ENCODE results near the gene LHPP. TPM values are rescaled to one million over a fixed set of nuclear protein-coding genes. Genes with fewer than 3 reads are reported as not detected.

LHPP gene
- total and polyA plus RNA-seq, 10 of the 15 experiments (the other 5 are each of a cell fraction or from before 2014, with no cell fraction given) = 0.79 to 9.8 (median 6.7) TPM

DNA sequence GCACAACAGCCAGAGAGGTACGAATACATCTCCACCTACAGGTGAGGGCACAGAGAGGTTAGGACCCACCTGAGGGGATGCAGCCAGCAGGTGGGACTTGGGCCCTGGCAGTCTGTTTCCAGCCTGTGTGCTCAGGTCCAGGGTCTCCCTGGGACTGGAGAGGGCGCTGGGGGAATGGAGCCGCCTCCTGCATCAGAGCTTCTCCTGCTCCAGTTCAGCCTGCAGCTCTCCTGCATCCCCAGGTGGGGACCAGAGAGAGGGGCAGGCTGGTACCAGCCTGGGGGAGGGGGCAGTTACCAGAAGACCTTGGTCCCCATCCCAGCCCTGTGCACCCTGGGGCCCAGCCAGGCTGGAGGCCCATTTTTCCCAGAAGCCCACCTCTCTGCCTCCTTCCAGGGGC lies 80.7 kb downstream of the LHPP start:
- WGBS (ENCODE audit: insufficient coverage, insufficient replicate concordance, low lambda C conversion rate, missing lambda C conversion rate) = 64% methylated on average over 3 of the region's 3 CpGs
- SMC1A ChIA-PET (ENCODE audit: uncharacterized antibody, unreplicated experiment) = interaction anchor here (0.7 to 8.8 kb wide), 2 partner anchors 199 to 203 kb away, joined by 3 to 67 read pairs; no protein-coding TSS in a partner anchor
- H2AFZ ChIP-seq (ENCODE audit: control insufficient read depth, low read depth, low read length) = no peak overlapping the region
- TF ChIP-seq JUNB (IDR thresholded peaks at IDR 0.05) (no peak), POU2F2 (IDR thresholded peaks at IDR 0.05; ENCODE audit: borderline replicate concordance, low read depth, low read length) (no peak), MYC (IDR thresholded peaks at IDR 0.05; ENCODE audit: insufficient read depth, insufficient read length, insufficient replicate concordance, low read length, severe bottlenecking) (no peak), ZNF274 (IDR thresholded peaks at IDR 0.05; ENCODE audit: insufficient read depth, insufficient read length) (no peak), MTA2 (IDR thresholded peaks at IDR 0.05; ENCODE audit: low read depth) (no peak), LARP7 (IDR thresholded peaks at IDR 0.05) (no peak), TCF12 (IDR thresholded peaks at IDR 0.05; ENCODE audit: low read depth, low read length) (no peak), BCL11A (IDR thresholded peaks at IDR 0.05; ENCODE audit: low read depth, low read length) (no peak), GABPA (IDR thresholded peaks at IDR 0.05; ENCODE audit: low read depth) (no peak), NR2C1 (IDR thresholded peaks at IDR 0.05) (no peak), CHD1 (IDR thresholded peaks at IDR 0.05; ENCODE audit: low read depth, low read length) (no peak), ZNF217 (IDR thresholded peaks at IDR 0.05) (no peak), CEBPB (IDR thresholded peaks at IDR 0.05; ENCODE audit: borderline replicate concordance in 1 of 2, low read depth in 2 of 2, low read length in 2 of 2) (no peak), ZBED1 (IDR thresholded peaks at IDR 0.05; ENCODE audit: borderline replicate concordance) (no peak)
- TF ChIP-seq, protein P1, sequence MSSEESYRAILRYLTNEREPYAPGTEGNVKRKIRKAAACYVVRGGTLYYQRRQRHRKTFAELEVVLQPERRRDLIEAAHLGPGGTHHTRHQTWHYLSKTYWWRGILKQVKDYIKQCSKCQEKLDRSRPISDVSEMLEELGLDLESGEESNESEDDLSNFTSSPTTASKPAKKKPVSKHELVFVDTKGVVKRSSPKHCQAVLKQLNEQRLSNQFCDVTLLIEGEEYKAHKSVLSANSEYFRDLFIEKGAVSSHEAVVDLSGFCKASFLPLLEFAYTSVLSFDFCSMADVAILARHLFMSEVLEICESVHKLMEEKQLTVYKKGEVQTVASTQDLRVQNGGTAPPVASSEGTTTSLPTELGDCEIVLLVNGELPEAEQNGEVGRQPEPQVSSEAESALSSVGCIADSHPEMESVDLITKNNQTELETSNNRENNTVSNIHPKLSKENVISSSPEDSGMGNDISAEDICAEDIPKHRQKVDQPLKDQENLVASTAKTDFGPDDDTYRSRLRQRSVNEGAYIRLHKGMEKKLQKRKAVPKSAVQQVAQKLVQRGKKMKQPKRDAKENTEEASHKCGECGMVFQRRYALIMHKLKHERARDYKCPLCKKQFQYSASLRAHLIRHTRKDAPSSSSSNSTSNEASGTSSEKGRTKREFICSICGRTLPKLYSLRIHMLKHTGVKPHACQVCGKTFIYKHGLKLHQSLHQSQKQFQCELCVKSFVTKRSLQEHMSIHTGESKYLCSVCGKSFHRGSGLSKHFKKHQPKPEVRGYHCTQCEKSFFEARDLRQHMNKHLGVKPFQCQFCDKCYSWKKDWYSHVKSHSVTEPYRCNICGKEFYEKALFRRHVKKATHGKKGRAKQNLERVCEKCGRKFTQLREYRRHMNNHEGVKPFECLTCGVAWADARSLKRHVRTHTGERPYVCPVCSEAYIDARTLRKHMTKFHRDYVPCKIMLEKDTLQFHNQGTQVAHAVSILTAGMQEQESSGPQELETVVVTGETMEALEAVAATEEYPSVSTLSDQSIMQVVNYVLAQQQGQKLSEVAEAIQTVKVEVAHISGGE (CRISPR knock-in tag; IDR thresholded peaks at IDR 0.05) = no peak
- TF ChIP-seq, protein P2, sequence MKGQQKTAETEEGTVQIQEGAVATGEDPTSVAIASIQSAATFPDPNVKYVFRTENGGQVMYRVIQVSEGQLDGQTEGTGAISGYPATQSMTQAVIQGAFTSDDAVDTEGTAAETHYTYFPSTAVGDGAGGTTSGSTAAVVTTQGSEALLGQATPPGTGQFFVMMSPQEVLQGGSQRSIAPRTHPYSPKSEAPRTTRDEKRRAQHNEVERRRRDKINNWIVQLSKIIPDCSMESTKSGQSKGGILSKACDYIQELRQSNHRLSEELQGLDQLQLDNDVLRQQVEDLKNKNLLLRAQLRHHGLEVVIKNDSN (IDR thresholded peaks at IDR 0.05; ENCODE audit: borderline replicate concordance, extremely low read length, insufficient read depth, low read depth, low read length) = no peak
- TF ChIP-seq, protein P3, sequence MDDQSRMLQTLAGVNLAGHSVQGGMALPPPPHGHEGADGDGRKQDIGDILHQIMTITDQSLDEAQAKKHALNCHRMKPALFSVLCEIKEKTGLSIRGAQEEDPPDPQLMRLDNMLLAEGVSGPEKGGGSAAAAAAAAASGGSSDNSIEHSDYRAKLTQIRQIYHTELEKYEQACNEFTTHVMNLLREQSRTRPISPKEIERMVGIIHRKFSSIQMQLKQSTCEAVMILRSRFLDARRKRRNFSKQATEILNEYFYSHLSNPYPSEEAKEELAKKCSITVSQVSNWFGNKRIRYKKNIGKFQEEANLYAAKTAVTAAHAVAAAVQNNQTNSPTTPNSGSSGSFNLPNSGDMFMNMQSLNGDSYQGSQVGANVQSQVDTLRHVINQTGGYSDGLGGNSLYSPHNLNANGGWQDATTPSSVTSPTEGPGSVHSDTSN (IDR thresholded peaks at IDR 0.05; ENCODE audit: insufficient replicate concordance, low read depth, low read length) = no peak
- in situ Hi-C loops (cut with MboI) = no loop called here
- FAIRE-seq (no peak), DNase-seq (ENCODE audit: low read depth, low spot score) (no peak), ATAC-seq (no peak)
- H3K9me3 ChIP-seq (replicated peaks; ENCODE audit: control insufficient read depth, insufficient read depth, low read length) = no peaks in the 10 kb centered on the region
- H3K79me2 ChIP-seq (ENCODE audit: control insufficient read depth, insufficient read depth, low read length) = no peaks in the 10 kb centered on the region
- H3K27me3 ChIP-seq (replicated peaks in 1 of 2; ENCODE audit: control insufficient read depth in 2 of 2, insufficient read depth in 2 of 2, low read length in 1 of 2) = no peaks in the 10 kb centered on the region; a peak in 1 of 4 replicates
- BruUV-seq (replicated peaks) = no TSS peak
- H3K4me2 ChIP-seq (ENCODE audit: control insufficient read depth, insufficient read depth) = no peak overlapping the region
- RAD21 ChIA-PET (ENCODE audit: unreplicated experiment) = interaction anchor here (6.1 kb wide), 1 partner anchor 199 kb away, joined by 67 read pairs; no protein-coding TSS in a partner anchor
- intact Hi-C loops (cut with micrococcal nuclease; ENCODE audit: unreplicated experiment) = no loop called here
- no peaks in the 10 kb centered on the region for H4K20me1 ChIP-seq (ENCODE audit: control insufficient read depth, insufficient read depth)
- peaks cover 3% of the 10 kb centered on the region; the same call in 1 of the 2 replicates for H3K4me1 ChIP-seq (ENCODE audit: control insufficient read depth, insufficient read depth, low read length)
- POLR2A ChIA-PET = no interaction called here
- CTCF ChIA-PET = interaction anchor here (6.3 to 15.4 kb wide), 2 partner anchors 199 to 205 kb away, joined by 78 to 149 read pairs; partner anchors contain the start of gene FAM53B
- no peak overlapping the region for H3K27ac ChIP-seq (ENCODE audit: control insufficient read depth, insufficient read depth)
- no peak overlapping the region for H3K9ac ChIP-seq (ENCODE audit: control insufficient read depth, insufficient read depth, low read length)
- H3K36me3 ChIP-seq (ENCODE audit: control insufficient read depth in 2 of 2, insufficient read depth in 2 of 2, low read length in 1 of 2) = no peaks in the 10 kb centered on the region
- H3K4me3 ChIP-seq = no peak overlapping the region
